Measurements from ENCODE around the gene PPM1B. TPM values are rescaled to one million over a fixed set of nuclear protein-coding genes. Genes with fewer than 3 reads are reported as not detected.

PPM1B gene
- total and polyA plus RNA-seq, 2 of the 4 experiments (the other 2 are of a cell fraction): 13.4 to 14.7 TPM

DNA sequence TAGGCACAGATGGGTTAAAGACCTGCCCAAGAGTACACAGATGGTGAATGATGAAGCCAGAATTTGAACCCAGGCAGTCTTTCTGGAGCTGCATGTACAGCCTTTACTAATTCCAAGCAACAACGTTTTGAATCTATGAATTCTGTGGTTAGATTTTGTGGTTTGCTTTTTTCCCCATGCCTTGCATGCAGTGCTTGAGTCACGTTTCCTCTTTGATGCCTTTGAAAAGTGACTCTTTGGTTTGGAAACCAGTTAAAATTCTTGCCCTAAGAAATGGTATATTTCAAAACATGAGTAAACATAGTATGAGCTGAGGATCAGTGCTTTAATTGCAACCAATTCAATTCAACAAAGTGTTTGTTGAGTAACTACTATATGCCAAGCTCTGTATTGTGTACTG lies 48.2 kb upstream of the PPM1B start:
- H3K36me3 ChIP-seq (ENCODE audit: control insufficient read depth, insufficient read depth, low read length): no peaks in the 10 kb centered on the region
- H3K18ac ChIP-seq (ENCODE audit: low read depth, low read length): no peak overlapping the region
- no CpG with 5 or more reads among the region's 2 CpGs for WGBS, 2 experiments (ENCODE audit: extremely low coverage in 2 of 2, insufficient read length in 1 of 2)
- H3K4me1 ChIP-seq (ENCODE audit: control insufficient read depth, insufficient read depth, low read length): no peaks in the 10 kb centered on the region
- no peak overlapping the region for H3K27ac ChIP-seq (ENCODE audit: insufficient read depth, low read length)
- 0 out of 2 replicates have a peak, but pooled peaks cover 2% of the 10 kb centered on the region for H3K9me1 ChIP-seq (ENCODE audit: insufficient read depth, low read length)
- no peaks in the 10 kb centered on the region for H3K79me1 ChIP-seq (ENCODE audit: low read depth in 1 of 2, low read length in 2 of 2)
- no TSS peak for BruUV-seq (replicated peaks)
- H4K5ac ChIP-seq (ENCODE audit: low read depth, low read length): no peak overlapping the region
- TF ChIP-seq, protein P1, sequence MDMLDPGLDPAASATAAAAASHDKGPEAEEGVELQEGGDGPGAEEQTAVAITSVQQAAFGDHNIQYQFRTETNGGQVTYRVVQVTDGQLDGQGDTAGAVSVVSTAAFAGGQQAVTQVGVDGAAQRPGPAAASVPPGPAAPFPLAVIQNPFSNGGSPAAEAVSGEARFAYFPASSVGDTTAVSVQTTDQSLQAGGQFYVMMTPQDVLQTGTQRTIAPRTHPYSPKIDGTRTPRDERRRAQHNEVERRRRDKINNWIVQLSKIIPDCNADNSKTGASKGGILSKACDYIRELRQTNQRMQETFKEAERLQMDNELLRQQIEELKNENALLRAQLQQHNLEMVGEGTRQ (IDR thresholded peaks at IDR 0.05; ENCODE audit: low read depth, low read length): no peak
- TF ChIP-seq MXI1 (IDR thresholded peaks at IDR 0.05; ENCODE audit: borderline replicate concordance, low read depth, low read length): no peak
- TF ChIP-seq CEBPB (IDR thresholded peaks at IDR 0.05; ENCODE audit: low read depth, low read length): no peak
- TF ChIP-seq, protein P2, sequence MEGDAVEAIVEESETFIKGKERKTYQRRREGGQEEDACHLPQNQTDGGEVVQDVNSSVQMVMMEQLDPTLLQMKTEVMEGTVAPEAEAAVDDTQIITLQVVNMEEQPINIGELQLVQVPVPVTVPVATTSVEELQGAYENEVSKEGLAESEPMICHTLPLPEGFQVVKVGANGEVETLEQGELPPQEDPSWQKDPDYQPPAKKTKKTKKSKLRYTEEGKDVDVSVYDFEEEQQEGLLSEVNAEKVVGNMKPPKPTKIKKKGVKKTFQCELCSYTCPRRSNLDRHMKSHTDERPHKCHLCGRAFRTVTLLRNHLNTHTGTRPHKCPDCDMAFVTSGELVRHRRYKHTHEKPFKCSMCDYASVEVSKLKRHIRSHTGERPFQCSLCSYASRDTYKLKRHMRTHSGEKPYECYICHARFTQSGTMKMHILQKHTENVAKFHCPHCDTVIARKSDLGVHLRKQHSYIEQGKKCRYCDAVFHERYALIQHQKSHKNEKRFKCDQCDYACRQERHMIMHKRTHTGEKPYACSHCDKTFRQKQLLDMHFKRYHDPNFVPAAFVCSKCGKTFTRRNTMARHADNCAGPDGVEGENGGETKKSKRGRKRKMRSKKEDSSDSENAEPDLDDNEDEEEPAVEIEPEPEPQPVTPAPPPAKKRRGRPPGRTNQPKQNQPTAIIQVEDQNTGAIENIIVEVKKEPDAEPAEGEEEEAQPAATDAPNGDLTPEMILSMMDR (conservative IDR thresholded peaks at IDR 0.05; ENCODE audit: low read depth, low read length): no peak
- TF ChIP-seq MAZ (IDR thresholded peaks at IDR 0.05; ENCODE audit: borderline replicate concordance, low read depth, low read length): no peak
- no peak for TF ChIP-seq NFE2L2 (IDR thresholded peaks at IDR 0.05; ENCODE audit: low read depth, low read length)
- no peak for TF ChIP-seq POLR2A (IDR thresholded peaks at IDR 0.05; ENCODE audit: low read depth, low read length)
- peak; percentile 75 for TF ChIP-seq FOS (IDR thresholded peaks at IDR 0.05; ENCODE audit: low read depth, low read length)
- TF ChIP-seq, protein P3, sequence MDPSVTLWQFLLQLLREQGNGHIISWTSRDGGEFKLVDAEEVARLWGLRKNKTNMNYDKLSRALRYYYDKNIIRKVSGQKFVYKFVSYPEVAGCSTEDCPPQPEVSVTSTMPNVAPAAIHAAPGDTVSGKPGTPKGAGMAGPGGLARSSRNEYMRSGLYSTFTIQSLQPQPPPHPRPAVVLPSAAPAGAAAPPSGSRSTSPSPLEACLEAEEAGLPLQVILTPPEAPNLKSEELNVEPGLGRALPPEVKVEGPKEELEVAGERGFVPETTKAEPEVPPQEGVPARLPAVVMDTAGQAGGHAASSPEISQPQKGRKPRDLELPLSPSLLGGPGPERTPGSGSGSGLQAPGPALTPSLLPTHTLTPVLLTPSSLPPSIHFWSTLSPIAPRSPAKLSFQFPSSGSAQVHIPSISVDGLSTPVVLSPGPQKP (IDR thresholded peaks at IDR 0.05; ENCODE audit: borderline replicate concordance, low read depth, low read length): no peak
- TF ChIP-seq RAD21 (IDR thresholded peaks at IDR 0.05; ENCODE audit: low read length): no peak
- TF ChIP-seq BHLHE40 (IDR thresholded peaks at IDR 0.05; ENCODE audit: low read depth, low read length): peak; percentile 99
- TF ChIP-seq RCOR1 (IDR thresholded peaks at IDR 0.05; ENCODE audit: insufficient replicate concordance, low read length): no peak
- H3K4me3 ChIP-seq (ENCODE audit: insufficient read depth, low read depth, low read length): no peak overlapping the region
- H3K4ac ChIP-seq (ENCODE audit: low read depth, low read length): no peak overlapping the region
- H3K23ac ChIP-seq (ENCODE audit: low read depth, low read length): no peak overlapping the region
- H2BK20ac ChIP-seq (ENCODE audit: low read depth, low read length): no peak overlapping the region
- H3K56ac ChIP-seq (ENCODE audit: extremely low read depth, insufficient read depth, low read length): no peak overlapping the region
- no peaks in the 10 kb centered on the region for H3K27me3 ChIP-seq (ENCODE audit: control insufficient read depth, insufficient read depth, low read length)
- no peaks in the 10 kb centered on the region for H3K9me3 ChIP-seq (ENCODE audit: control insufficient read depth, insufficient read depth, low read length)
- H2AK9ac ChIP-seq (replicated peaks; ENCODE audit: low read depth, low read length, poor library complexity): no peak overlapping the region
- ATAC-seq (ENCODE audit: low read depth) (peak; percentile 87), DNase-seq (peak; percentile 93)
- dilution Hi-C loops (cut with HindIII; ENCODE audit: low sequenced_read_pairs, unreplicated experiment): no loop called here
- H3K9ac ChIP-seq (ENCODE audit: low read depth, low read length): no peak overlapping the region
- CTCF ChIA-PET: no interaction called here
- H2BK120ac ChIP-seq (ENCODE audit: low read depth, low read length): no peak overlapping the region; the same call in 1 of the 2 replicates
- POLR2A ChIA-PET (ENCODE audit: unreplicated experiment): no interaction called here
- H4K8ac ChIP-seq (ENCODE audit: low read depth in 2 of 2, low read length in 2 of 2): no peak overlapping the region; a peak in 1 of 4 replicates
- H2AK5ac ChIP-seq (ENCODE audit: low read depth, low read length): no peak overlapping the region
- H3K4me2 ChIP-seq (ENCODE audit: low read depth, low read length): no peak overlapping the region; the same call in 1 of the 2 replicates
- H2AFZ ChIP-seq (replicated peaks; ENCODE audit: low read length, poor library complexity): no peak overlapping the region
- H2BK15ac ChIP-seq (ENCODE audit: low read depth, low read length): no peak overlapping the region
- in situ Hi-C loops (cut with MboI; ENCODE audit: low sequenced_read_pairs): no loop called here
- H4K91ac ChIP-seq (ENCODE audit: insufficient read depth, low read depth, low read length): no peak overlapping the region
- intact Hi-C loops (cut with micrococcal nuclease): no loop called here
- H3K14ac ChIP-seq (replicated peaks; ENCODE audit: low read depth, low read length): no peak overlapping the region
- H4K20me1 ChIP-seq (ENCODE audit: insufficient read depth, low read length): no peaks in the 10 kb centered on the region; the same call in 1 of the 2 replicates
- peak overlapping the region; percentile 74 for H2BK5ac ChIP-seq (ENCODE audit: low read depth, low read length, poor library complexity, severe bottlenecking)

All from IMR-90 (cell line).